HG02678 (cell line): Measurements from ENCODE around the gene CACNA2D2.

ENCODE experiments used
- ATAC-seq: cut with Tn5 transposase; IDR thresholded peaks from one replicate; pipeline ENCODE4 v1.9.1; 2021; ENCODE audit warnings: mild to moderate bottlenecking, moderate library complexity; ENCODE audit not compliant: unreplicated experiment

The CACNA2D2 gene

DNA sequence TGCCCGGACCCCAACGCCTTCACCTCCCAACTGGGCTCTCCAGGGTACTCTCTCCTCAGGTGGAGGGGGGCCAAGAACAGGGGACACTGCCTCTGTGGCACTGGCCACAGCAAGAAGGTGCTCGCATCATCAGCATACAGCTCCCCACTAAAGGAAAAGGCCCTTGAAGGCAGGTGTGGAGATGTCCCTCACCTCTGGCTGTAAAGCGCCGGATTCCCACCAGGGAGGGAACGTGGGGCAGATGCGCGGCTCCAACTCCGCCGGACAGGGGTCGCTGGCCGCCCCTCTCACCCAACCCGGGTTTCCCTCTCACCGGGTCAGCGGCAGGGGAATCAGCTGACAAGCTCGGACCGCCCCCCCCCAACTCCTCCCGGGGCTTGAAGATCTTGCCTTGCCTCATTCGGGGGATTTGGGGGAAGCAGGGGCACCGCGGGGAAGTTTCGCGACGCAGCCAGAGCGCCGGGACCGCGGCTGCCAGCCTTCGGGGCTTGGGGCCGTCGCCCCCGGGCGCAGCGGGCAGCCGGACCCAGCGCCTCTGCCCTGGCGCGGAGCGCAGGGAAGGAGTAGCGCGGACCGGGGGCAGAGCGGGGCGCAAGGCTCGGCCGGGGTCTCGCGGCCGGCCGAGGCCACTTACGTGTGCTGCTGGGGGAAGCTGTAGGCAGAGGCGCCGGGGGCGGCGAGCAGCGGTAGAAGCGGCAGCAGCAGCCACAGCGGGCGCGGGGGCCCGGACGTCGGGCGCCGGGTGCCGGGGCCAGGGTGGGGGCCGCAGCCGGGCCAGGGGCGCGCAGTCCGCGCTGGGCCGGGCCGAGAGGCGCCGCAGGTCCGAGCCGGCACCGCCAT lies 630 bp downstream of the CACNA2D2 start:
- no peak for ATAC-seq

DNA sequence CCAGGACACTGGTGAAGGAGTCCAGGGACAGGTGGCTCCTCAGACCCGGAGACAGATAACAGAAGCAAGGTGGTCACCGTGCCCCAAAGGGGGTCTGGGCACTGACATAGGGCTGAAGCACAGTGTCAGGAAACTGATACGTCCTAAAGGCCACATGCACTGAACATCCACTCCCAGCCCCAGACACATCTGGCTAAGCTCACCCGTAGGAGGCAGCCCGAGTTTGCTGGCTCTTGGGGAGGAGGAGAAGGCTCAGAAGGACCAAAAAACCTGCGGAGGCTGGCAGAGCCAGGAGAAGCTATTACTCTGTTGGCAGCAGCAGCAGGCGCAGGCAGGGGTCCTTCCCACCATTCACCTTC lies 1.2 kb downstream of the CACNA2D2 start:
- no peak for ATAC-seq

- ATAC-seq: no peak
These were observed 7.6 kb downstream of the CACNA2D2 start for GRCh38 chr3:50495609-50496423.

GRCh38 chr3:50494126-50494525 lies 9.3 kb downstream of the CACNA2D2 start:
- ATAC-seq: no peak

DNA sequence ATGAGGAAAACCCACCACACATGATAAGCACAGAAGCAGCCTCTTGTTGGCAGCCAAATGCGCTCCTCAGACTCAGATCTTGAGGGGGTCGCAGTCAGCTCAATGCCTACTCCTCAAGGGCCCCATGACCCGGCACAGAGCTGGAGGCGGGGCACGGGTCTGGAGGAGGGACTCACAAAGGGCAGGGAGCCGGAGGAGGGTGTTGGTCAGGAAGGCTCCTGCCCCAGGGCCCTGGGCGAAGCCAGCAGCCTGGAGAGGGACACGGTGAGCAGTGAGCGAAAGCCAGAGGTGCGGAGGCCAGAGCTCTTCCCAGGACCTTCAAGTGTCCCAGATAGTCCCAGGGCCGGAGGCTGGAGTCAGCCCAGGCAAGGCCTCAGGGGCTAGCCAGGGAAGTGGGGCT lies 9.8 kb downstream of the CACNA2D2 start:
- no peak for ATAC-seq

DNA sequence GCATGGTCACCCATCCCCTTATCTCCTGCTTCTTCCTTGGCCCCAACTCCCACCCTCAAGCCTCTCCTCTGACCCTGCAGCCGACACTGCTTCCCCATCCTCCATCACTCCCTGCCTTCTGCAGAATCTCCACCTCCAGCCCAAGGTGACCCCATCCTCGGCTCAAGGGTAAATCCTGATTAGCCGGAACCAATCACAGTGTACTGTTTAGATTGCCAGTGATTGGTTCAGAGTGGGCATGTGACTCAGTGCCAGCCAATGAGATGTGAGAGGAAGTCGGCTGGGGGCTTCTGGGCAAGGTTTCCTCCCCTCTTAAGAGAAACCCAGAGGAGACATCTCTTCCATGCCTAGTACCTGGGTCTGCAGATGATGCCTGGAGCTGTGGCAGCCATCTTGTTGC lies 10.3 kb downstream of the CACNA2D2 start:
- ATAC-seq: no peak

DNA sequence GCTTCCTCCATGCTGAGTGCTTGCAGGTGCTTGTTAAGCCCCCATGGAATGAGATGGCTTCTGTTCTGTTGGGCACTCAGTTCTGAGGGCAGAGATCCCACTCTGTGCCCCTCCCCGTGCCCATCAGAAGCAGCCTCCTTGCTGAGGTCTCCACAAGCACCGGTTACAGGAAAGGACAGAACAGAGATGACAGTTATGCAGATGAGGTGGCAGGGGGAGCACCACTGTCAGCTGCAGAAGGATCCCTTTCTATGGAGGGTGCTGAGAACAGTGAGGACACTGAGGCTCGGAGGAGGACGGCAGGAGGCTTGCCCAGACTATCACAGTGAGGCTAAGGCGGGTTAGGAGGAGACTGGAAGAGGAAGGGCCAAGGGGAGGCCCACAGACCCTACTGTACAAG lies 12.4 kb downstream of the CACNA2D2 start:
- ATAC-seq: no peak

- no peak for ATAC-seq
These were observed 13.0 kb downstream of the CACNA2D2 start for GRCh38 chr3:50490424-50490823.

DNA sequence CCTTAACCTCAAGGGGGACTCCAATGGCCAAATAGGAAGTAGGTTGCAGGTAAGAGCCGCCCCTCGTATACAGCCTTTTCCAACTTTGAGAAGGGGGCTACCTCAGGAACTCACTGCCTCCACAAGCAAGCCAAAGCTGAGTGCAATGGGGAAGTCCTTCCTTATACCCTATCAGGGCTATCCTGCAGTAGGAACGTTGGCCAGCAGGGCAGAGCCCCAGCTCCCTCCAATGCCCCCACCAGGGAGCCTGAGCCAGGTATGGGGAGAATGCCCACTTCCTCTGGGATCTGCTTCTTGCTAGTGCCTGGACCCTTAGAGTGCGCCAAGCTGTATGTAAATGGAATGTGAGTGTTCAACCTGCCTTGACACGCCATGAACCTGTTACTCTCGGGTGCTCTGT lies 16.3 kb downstream of the CACNA2D2 start:
- no peak for ATAC-seq

DNA sequence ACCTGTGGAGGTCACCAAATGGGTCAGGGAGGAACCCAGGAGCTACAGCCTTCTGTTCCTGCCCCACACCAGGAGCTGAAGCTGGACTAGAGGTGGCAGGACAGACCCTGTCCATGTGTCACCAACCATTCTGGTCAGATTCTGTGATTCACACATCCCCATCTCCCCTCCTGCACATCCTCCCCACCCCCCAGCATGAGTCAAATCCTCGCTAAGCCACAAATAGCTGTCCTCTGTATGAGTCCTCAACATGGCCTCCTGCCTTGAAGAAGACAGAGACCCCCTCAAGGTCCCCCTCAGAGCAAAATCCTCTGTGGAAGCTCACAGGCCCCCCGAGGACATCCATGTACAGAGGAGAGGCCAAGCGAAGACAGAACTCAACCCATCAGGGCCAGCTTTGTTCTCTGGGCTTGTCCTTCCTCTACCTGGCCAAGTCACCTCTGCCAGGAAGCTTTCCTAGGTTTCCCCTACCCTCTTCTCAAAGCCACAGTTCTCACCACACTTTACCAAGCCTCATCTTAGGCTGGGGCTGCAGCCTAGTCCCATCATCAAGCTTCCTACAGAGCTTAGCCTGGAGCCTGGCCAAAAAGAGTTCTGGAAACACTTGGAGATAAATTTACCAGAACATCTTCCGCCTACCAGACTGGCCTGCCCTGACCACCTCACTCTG lies 17.1 kb downstream of the CACNA2D2 start:
- no peak for ATAC-seq

DNA sequence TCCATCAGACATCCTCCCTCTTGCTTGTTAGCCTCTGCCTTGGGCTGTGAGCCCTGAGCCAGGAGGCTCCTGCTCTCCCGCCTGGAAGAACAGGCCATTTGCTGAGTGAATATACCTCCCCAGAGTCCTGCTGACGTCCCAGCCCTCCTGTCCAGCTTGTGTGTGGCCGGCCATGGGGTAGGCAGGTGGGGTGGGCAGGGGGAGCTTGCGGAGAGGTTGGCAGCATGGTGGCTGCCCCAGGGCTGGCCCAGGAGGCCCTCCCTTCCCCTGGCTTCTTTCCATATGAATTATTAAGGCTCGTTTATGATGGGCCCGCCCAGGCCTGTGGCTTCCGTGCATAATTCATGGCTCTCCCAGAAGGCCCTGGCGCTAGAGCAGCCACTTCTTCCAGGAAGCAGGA lies 18.7 kb downstream of the CACNA2D2 start:
- ATAC-seq: no peak

DNA sequence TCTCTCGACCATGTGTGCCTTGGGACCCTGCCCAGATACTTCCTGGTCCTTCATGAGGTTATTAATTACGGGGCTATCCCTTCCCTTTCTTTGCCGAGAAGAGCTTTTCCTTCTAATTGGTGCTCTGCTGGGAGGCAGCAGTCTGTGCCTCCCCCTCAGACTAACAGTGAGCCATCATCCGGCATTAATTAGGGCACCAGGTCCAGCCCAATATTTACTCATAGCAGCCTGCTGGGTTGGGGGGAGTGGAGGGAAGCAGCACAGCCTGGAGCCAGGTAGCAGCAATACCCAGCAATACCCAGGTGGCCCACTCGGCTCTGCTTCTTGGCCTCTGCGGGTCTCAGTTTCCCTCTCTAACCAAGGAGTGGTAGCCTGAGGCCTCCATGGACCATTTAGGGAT lies 20.1 kb downstream of the CACNA2D2 start:
- no peak for ATAC-seq

DNA sequence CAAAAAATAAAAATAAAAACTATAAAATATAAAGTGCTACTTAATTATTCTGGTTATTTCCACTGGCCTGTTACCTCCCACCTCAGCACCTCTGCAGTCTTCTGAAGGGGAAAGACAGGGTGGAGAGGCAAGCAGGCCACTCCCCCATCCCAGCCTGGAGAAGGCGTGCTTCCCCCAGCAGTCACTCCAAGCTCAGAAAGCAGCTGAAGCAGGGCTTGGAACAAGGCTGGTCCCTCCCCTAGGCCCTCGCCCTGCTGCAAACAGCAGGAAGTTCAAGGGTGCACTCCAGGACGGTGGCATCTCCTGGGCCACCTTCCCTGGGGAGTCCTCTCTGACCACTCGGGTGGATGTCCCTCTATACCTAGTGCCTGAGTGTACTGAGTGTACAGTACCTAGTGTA lies 21.4 kb downstream of the CACNA2D2 start:
- ATAC-seq: no peak

- no peak for ATAC-seq
These were observed 23.0 kb downstream of the CACNA2D2 start for GRCh38 chr3:50480471-50480870.

GRCh38 chr3:50479523-50479922 lies 23.9 kb downstream of the CACNA2D2 start:
- ATAC-seq: no peak

- no peak for ATAC-seq
These were observed 24.7 kb downstream of the CACNA2D2 start for GRCh38 chr3:50478671-50479260.

DNA sequence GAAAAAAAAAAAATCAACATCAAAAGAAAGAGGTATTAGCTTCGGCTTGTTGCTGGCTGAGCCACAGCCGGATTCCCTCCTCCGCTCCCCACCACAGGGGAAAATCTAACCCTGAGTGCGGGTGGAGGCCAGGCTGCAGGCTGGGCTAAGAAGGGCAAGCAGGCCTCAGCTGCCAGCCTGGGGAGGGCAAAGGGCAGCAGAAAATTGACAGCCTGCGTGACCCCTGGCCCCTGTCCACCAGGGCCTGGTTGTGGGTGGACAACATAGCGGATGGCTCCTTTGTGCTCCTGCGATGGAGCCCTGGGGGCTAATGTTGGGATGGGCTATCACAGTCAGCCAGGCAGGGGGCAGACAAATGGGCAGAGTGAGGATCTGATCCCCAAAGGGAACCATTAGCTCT lies 25.4 kb downstream of the CACNA2D2 start:
- no peak for ATAC-seq

GRCh38 chr3:50475348-50475747 lies 28.1 kb downstream of the CACNA2D2 start:
- no peak for ATAC-seq

- ATAC-seq: no peak
These were observed 28.7 kb downstream of the CACNA2D2 start for GRCh38 chr3:50474717-50475116.

GRCh38 chr3:50473768-50474167 lies 29.7 kb downstream of the CACNA2D2 start:
- no peak for ATAC-seq

- ATAC-seq: no peak
These were observed 30.5 kb downstream of the CACNA2D2 start for GRCh38 chr3:50472958-50473357.
